HCT116 (cell line): Measurements from ENCODE around the gene ADPRS. TPM values are rescaled to one million over a fixed set of nuclear protein-coding genes. Genes with fewer than 3 reads are reported as not detected.

Experiments
- ATAC-seq: fragments of 200-7000 bp; cut with Tn5 transposase; 2 replicates; pipeline ENCODE4 v1.9.1; 2020; ENCODE audit warnings: mild to moderate bottlenecking, moderate library complexity
- BruUV-seq: library from RNA; stranded (reverse); fragments of 400-500 nt; replicated peaks from 2 replicates; lab custom pipeline; 2021; lab: Mats Ljungman, UMichigan
- CTCF ChIA-PET: fragments of 300-600 bp; sonication (Branson Sonifier 250); formaldehyde crosslinking; loops from one replicate; lab custom pipeline; 2021; ENCODE audit warnings: antibody characterized with exemption; lab: Charles Lee
- POLR2A ChIA-PET: fragments of 300-600, 350-600 bp; sonication (Branson Sonifier 250); formaldehyde crosslinking; loops from one replicate; lab custom pipeline; 2021; ENCODE audit warnings: antibody characterized with exemption; lab: Charles Lee
- RAD21 ChIA-PET, 2 experiments: fragments of 300-600 bp; sonication (Branson Sonifier 250); formaldehyde crosslinking; loops; one replicate each; lab custom pipeline; 2023; ENCODE audit warnings: low total read pairs in 2 of 2; ENCODE audit not compliant: uncharacterized antibody in 2 of 2, unreplicated experiment in 2 of 2, low non-redundant PET in 1 of 2; lab: Charles Lee
- DNase-seq: peaks from one replicate; pipeline ENCODE4 v3.0.0-alpha.2; 2010; ENCODE audit warnings: low read depth, low spot score
- H2AFZ ChIP-seq: fragments of 200-600 bp; shearing (Covaris generic), sonication (generic); 2 replicates; pipeline ENCODE4 v1.6.1; 2017; ENCODE audit warnings: low read depth, mixed run types, mixed read lengths, antibody characterized with exemption, low read length; ENCODE audit not compliant: poor library complexity, severe bottlenecking
- H3K27ac ChIP-seq: 2 replicates; pipeline ENCODE4 v1.5.1; 2012; ENCODE audit warnings: low read depth, low read length
- H3K27me3 ChIP-seq: fragments of 200-600 bp; sonication (generic); 2 replicates; pipeline ENCODE4 v1.6.1; 2016; ENCODE audit warnings: mixed run types, low read length, mixed read lengths; ENCODE audit not compliant: insufficient read depth
- H3K36me3 ChIP-seq, 2 experiments: fragments of 200-500 bp in 1 of 2; fragments of 200-600 bp in 1 of 2; sonication (Bioruptor generic) in 1 of 2; sonication (generic) in 1 of 2; 2 replicates each; pipeline versions ENCODE4 v1.5.1 to v1.6.1; 2014 to 2016; ENCODE audit warnings: low read length in 2 of 2, inconsistent platforms in 1 of 2, mixed read lengths in 1 of 2, mixed run types in 1 of 2; ENCODE audit not compliant: insufficient read depth in 2 of 2, control insufficient read depth in 1 of 2
- H3K4me1 ChIP-seq, 2 experiments: fragments of 200-600 bp in 1 of 2; sonication (generic) in 1 of 2; 2 replicates each; pipeline versions ENCODE4 v1.5.1 to v1.6.1; 2012 to 2017; ENCODE audit warnings: low read length in 2 of 2, inconsistent platforms in 1 of 2, mild to moderate bottlenecking in 1 of 2, mixed read lengths in 1 of 2, mixed run types in 1 of 2, moderate library complexity in 1 of 2; ENCODE audit not compliant: insufficient read depth in 2 of 2, control insufficient read depth in 1 of 2
- H3K4me2 ChIP-seq: fragments of 200-600 bp; sonication (generic); 2 replicates; pipeline ENCODE4 v1.6.1; 2017; ENCODE audit warnings: mixed run types, low read length, mixed read lengths
- H3K4me3 ChIP-seq, 2 experiments: fragments of 200-600 bp in 1 of 2; sonication (generic) in 1 of 2; replicated peaks in 1 of 2; 2 replicates each; pipeline ENCODE4 v1.5.1; 2011 to 2016; ENCODE audit warnings: low read length in 2 of 2, control low read depth in 1 of 2, low read depth in 1 of 2, mild to moderate bottlenecking in 1 of 2, mixed read lengths in 1 of 2, mixed run types in 1 of 2
- H3K79me2 ChIP-seq: fragments of 200-600 bp; sonication (generic); 2 replicates; pipeline ENCODE4 v1.6.1; 2017; ENCODE audit warnings: mild to moderate bottlenecking, mixed run types, low read length, moderate library complexity, mixed read lengths; ENCODE audit not compliant: insufficient read depth
- H3K9ac ChIP-seq: fragments of 200-600 bp; sonication (generic); 2 replicates; pipeline ENCODE4 v1.6.1; 2016; ENCODE audit warnings: low read length, mixed read lengths
- H3K9me2 ChIP-seq: fragments of 200-600 bp; sonication (generic), shearing (Covaris generic); 2 replicates; pipeline ENCODE4 v1.6.1; 2017; ENCODE audit warnings: mixed run types, mild to moderate bottlenecking, moderate library complexity; ENCODE audit not compliant: insufficient read depth
- H3K9me3 ChIP-seq, 2 experiments: fragments of 200-500 bp in 1 of 2; fragments of 200-600 bp in 1 of 2; sonication (Bioruptor generic) in 1 of 2; sonication (generic) in 1 of 2; 2 replicates each; pipeline ENCODE4 v1.6.1; 2014 to 2017; ENCODE audit warnings: low read length in 2 of 2, mixed read lengths in 2 of 2, inconsistent platforms in 1 of 2, low read depth in 1 of 2, mild to moderate bottlenecking in 1 of 2, mixed run types in 1 of 2, moderate library complexity in 1 of 2; ENCODE audit not compliant: control insufficient read depth in 1 of 2, insufficient read depth in 1 of 2
- H4K20me1 ChIP-seq: fragments of 200-600 bp; sonication (generic), shearing (Covaris generic); 2 replicates; pipeline ENCODE4 v1.6.1; 2017; ENCODE audit warnings: mixed run types, mild to moderate bottlenecking, moderate library complexity; ENCODE audit not compliant: insufficient read depth
- ATF3 ChIP-seq: IDR thresholded peaks from 2 replicates; pipeline ENCODE4 v1.6.1; 2012
- CBX3 ChIP-seq: IDR thresholded peaks from 2 replicates; pipeline ENCODE4 v1.6.1; 2012; ENCODE audit warnings: low read depth
- CEBPB ChIP-seq: IDR thresholded peaks from 2 replicates; pipeline ENCODE4 v1.6.1; 2012; ENCODE audit warnings: low read depth
- EGR1 ChIP-seq: IDR thresholded peaks from 2 replicates; pipeline ENCODE4 v1.6.1; 2012; ENCODE audit warnings: low read depth
- ELF1 ChIP-seq: IDR thresholded peaks from 2 replicates; pipeline ENCODE4 v1.6.1; 2012; ENCODE audit warnings: low read depth, borderline replicate concordance
- FOSL1 ChIP-seq: IDR thresholded peaks from 2 replicates; pipeline ENCODE4 v1.6.1; 2012; ENCODE audit warnings: low read depth
- JUND ChIP-seq: IDR thresholded peaks from 2 replicates; pipeline ENCODE4 v1.6.1; 2012
- POLR2AphosphoS5 ChIP-seq: IDR thresholded peaks from 2 replicates; pipeline ENCODE4 v1.6.1; 2011; ENCODE audit warnings: mild to moderate bottlenecking, low read depth, low read length, moderate library complexity
- RAD21 ChIP-seq: IDR thresholded peaks from 2 replicates; pipeline ENCODE4 v1.6.1; 2012; ENCODE audit warnings: low read depth, mild to moderate bottlenecking
- REST ChIP-seq: IDR thresholded peaks from 2 replicates; pipeline ENCODE4 v1.6.1; 2012; ENCODE audit warnings: low read depth
- SIN3A ChIP-seq: IDR thresholded peaks from 2 replicates; pipeline ENCODE4 v1.6.1; 2012; ENCODE audit warnings: low read depth
- YY1 ChIP-seq: IDR thresholded peaks from 2 replicates; pipeline ENCODE4 v1.6.1; 2011; ENCODE audit warnings: low read length, low read depth, moderate library complexity, mild to moderate bottlenecking; ENCODE audit not compliant: insufficient replicate concordance; ENCODE audit errors: extremely low read depth
- ZBTB33 ChIP-seq: IDR thresholded peaks from 2 replicates; pipeline ENCODE4 v1.6.1; 2011; ENCODE audit warnings: mild to moderate bottlenecking, low read length, moderate library complexity; ENCODE audit not compliant: insufficient replicate concordance; ENCODE audit errors: extremely low read depth
- ZFX ChIP-seq: fragments of 450-650 bp; IDR thresholded peaks from 2 replicates; pipeline ENCODE4 v1.6.1; 2017
- intact Hi-C: fragments of 100-400 bp; cut with micrococcal nuclease; formaldehyde crosslinking; loops from 2 replicates; pipeline ENCODE4 v1.10.0; 2022
- total RNA-seq: library from RNA; stranded (reverse); gene quantifications from one replicate; pipeline ENCODE4 v1.2.1, GENCODE V29; 2021; ENCODE audit not compliant: unreplicated experiment
- TF ChIP-seq, protein P1 (sequence below): IDR thresholded peaks from 2 replicates; pipeline ENCODE4 v1.6.1; 2012
- TF ChIP-seq, protein P2 (sequence below), 3 experiments: fragments of 200-600 bp in 1 of 3; sonication (generic) in 1 of 3; IDR thresholded peaks in 2 of 3; conservative IDR thresholded peaks in 1 of 3; 2 replicates each; pipeline ENCODE4 v1.5.1; 2012 to 2017; ENCODE audit warnings: low read depth in 2 of 3, low read length in 2 of 3, antibody characterized with exemption in 1 of 3, borderline replicate concordance in 1 of 3, control low read depth in 1 of 3, mild to moderate bottlenecking in 1 of 3, mixed read lengths in 1 of 3, mixed run types in 1 of 3, moderate library complexity in 1 of 3; ENCODE audit not compliant: insufficient read depth in 1 of 3

ADPRS gene
- total RNA-seq, 1 experiment from 2014 or later: 28.2 TPM

DNA sequence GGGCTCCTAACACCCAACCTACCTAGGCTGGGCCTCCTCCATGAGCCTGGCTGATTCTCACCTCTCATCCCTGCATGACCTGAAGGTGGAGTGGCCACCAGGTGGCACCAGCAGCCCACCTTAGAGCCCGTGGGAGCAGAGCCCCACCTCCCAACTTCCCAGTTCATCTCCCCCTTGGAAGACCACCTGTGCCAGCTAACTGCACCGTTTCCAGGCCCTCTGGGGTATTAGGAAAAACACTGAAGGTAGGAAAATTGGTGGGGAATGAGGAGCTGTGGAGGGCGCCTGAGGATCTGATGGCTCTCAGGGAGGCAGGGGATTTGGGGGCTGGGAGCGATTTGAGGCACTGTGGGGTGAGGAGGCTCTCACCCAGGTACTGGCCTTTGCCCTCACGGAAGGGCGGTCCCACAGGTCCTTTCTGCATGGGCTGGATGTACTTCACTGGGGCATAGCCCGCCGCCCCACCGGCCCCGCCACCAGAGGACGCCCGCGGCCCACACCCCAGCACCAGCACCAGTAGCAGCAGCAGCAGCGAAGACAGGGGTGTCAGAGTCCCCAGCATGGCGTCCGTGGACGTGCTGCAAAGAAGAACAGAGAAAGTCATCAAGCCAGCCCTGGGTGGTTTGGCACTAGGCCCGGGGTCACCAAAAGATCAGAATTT is 11.1 kb downstream of the ADPRS start (continued):
- TF ChIP-seq POLR2AphosphoS5 (no peak), ELF1 (no peak), EGR1 (no peak), CEBPB (no peak)
- TF ChIP-seq, all 23 proteins: peak for 3

- no TSS peak for BruUV-seq
- Histone ChIP-seq H3K36me3 (0 out of 4 replicates have a peak, but pooled peaks cover 1 to 3% of the 10 kb centered on the region in 2 experiments), H3K4me1 (peaks cover 0 to 22% of the 10 kb centered on the region in 2 experiments; a peak in 2 of 4 replicates), H3K27ac (no peak overlapping the region), H3K27me3 (no peaks in the 10 kb centered on the region), H3K79me2 (no peaks in the 10 kb centered on the region), H3K4me2 (peak overlapping the region; percentile 68), H3K9me3 (no peaks in the 10 kb centered on the region), H3K9ac (no peak overlapping the region), H2AFZ (peak overlapping the region; percentile 28), H3K9me2 (no peaks in the 10 kb centered on the region), H4K20me1 (no peaks in the 10 kb centered on the region), H3K4me3 (no peak overlapping the region)
- ChIA-PET RAD21 (interaction anchor here in 1 of 2 experiments (2.7 kb wide), 1 partner anchor 34 kb away, joined by 16 read pairs; no protein-coding TSS in a partner anchor), CTCF (interaction anchor here (0.7 to 2.5 kb wide), 3 partner anchors 33 to 200 kb away, joined by 3 to 17 read pairs (median 4); no protein-coding TSS in a partner anchor), POLR2A (no interaction called here)
- no peak for ATAC-seq
- no peak for DNase-seq
- intact Hi-C loops: loop anchor here (1.0 to 10.0 kb wide), 4 partner anchors 34 to 454 kb away; no protein-coding TSS in a partner anchor
- TF ChIP-seq YY1 (no peak), FOSL1 (no peak), ATF3 (no peak), ZFX (no peak), ELF1 (no peak), POLR2AphosphoS5 (no peak), EGR1 (no peak), REST (no peak), JUND (no peak), RAD21 (no peak), ZBTB33 (no peak), CBX3 (no peak), CEBPB (no peak), SIN3A (no peak)
- TF ChIP-seq, protein P1, sequence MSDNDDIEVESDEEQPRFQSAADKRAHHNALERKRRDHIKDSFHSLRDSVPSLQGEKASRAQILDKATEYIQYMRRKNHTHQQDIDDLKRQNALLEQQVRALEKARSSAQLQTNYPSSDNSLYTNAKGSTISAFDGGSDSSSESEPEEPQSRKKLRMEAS: no peak
- TF ChIP-seq, protein P2, sequence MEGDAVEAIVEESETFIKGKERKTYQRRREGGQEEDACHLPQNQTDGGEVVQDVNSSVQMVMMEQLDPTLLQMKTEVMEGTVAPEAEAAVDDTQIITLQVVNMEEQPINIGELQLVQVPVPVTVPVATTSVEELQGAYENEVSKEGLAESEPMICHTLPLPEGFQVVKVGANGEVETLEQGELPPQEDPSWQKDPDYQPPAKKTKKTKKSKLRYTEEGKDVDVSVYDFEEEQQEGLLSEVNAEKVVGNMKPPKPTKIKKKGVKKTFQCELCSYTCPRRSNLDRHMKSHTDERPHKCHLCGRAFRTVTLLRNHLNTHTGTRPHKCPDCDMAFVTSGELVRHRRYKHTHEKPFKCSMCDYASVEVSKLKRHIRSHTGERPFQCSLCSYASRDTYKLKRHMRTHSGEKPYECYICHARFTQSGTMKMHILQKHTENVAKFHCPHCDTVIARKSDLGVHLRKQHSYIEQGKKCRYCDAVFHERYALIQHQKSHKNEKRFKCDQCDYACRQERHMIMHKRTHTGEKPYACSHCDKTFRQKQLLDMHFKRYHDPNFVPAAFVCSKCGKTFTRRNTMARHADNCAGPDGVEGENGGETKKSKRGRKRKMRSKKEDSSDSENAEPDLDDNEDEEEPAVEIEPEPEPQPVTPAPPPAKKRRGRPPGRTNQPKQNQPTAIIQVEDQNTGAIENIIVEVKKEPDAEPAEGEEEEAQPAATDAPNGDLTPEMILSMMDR (IDR thresholded peaks at IDR 0.05 in 2 of 3, conservative IDR thresholded peaks at IDR 0.05 in 1 of 3; ENCODE audit: borderline replicate concordance in 1 of 3, insufficient read depth in 1 of 3, low read depth in 2 of 3, low read length in 2 of 3): no peak
Observed at GRCh38 chr1:36100376-36100775, 11.7 kb downstream of the ADPRS start.
